Upper lobe of left lung (tissue), 4 donors: Measurements from ENCODE around the gene METAP1.

ENCODE experiments used
- POLR2A ChIP-seq, 4 donors: fragments of 450-650 bp; IDR thresholded peaks; one replicate each; pipeline ENCODE4 v1.5.1; 2016 to 2017; ENCODE audit warnings: antibody characterized with exemption in 4 of 4, mild to moderate bottlenecking in 2 of 4
- POLR2AphosphoS5 ChIP-seq, 2 donors: sonication (generic); formaldehyde crosslinking; IDR thresholded peaks; one replicate each; pipeline ENCODE4 v1.5.1; 2017; ENCODE audit warnings: antibody characterized with exemption in 2 of 2

DNA sequence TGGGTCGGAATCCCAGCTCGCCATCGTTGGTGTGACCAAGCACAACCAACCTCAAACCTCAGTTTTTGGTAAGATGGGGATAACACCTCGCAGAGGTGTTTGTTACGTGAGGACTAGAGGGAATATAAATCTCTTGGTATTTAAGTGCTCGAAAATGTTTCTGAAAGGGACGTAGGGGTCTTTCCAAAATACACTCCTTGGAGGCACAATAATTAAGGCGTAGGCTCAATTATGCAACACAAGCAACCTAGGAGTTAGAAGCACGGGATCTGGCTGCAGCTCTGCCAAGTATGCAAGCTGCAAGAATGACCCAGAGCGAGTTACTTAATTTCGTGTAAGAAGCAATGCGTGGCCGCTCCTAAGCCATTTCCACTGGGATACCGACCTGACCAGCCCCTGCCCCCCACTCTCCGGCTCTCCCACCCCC, 92.5 kb downstream of the METAP1 start:
- TF ChIP-seq POLR2AphosphoS5 (IDR thresholded peaks at IDR 0.05) (no peak), POLR2A (IDR thresholded peaks at IDR 0.05) (no peak)
